Ovary (tissue), 9 donors: Measurements from ENCODE around the gene GPR37. TPM values are rescaled to one million over a fixed set of nuclear protein-coding genes. Genes with fewer than 3 reads are reported as not detected.

Experiments used
- DNase-seq, 5 donors: peaks; one replicate each; pipeline ENCODE4 v3.0.0-alpha.2; 2019 to 2020
- H3K27ac ChIP-seq, 2 donors: fragments of 200-600 bp; one replicate each; pipeline versions ENCODE4 v1.5.1 to v1.8.0; 2019 to 2022
- H3K27me3 ChIP-seq: fragments of 200-600 bp; one replicate; pipeline ENCODE4 v1.8.0; 2022
- H3K36me3 ChIP-seq: fragments of 200-600 bp; sonication (generic); one replicate; pipeline ENCODE4 v1.5.1; 2019
- H3K4me1 ChIP-seq: one replicate; pipeline ENCODE4 v1.8.1; 2013; ENCODE audit warnings: mild to moderate bottlenecking, moderate library complexity; ENCODE audit not compliant: insufficient read depth
- H3K4me3 ChIP-seq: fragments of 200-600 bp; sonication (generic); one replicate; pipeline ENCODE4 v1.5.1; 2017
- H3K9me3 ChIP-seq, 2 donors: fragments of 200-600 bp in 1 of 2; sonication (generic) in 1 of 2; one replicate each; pipeline versions ENCODE4 v1.5.1 to v1.8.1; 2013 to 2019; ENCODE audit warnings: mild to moderate bottlenecking in 1 of 2, moderate library complexity in 1 of 2
- CTCF ChIP-seq, 3 donors: fragments of 450-650 bp in 2 of 3; fragments of 200-600 bp in 1 of 3; IDR thresholded peaks; one replicate each; pipeline versions ENCODE4 v1.5.1 to v1.8.0; 2016 to 2022; ENCODE audit warnings: antibody characterized with exemption in 3 of 3, mild to moderate bottlenecking in 1 of 3
- EP300 ChIP-seq: sonication (generic); formaldehyde crosslinking; IDR thresholded peaks from one replicate; pipeline ENCODE4 v1.6.1; 2017; ENCODE audit warnings: antibody characterized with exemption
- POLR2A ChIP-seq: fragments of 450-650 bp; IDR thresholded peaks from one replicate; pipeline ENCODE4 v1.6.1; 2017; ENCODE audit warnings: antibody characterized with exemption, mild to moderate bottlenecking, moderate library complexity
- WGBS, 3 donors: extraction: QIAGEN DNeasy Blood & Tissue Kit in 1 of 3; methylation state at CpG; one replicate each; pipeline versions ENCODE4 v1.1.5 to v1.1.7; 2013 to 2017; 5-methylcytosine and 5-hydroxymethylcytosine counted together
- intact Hi-C, 4 donors: fragments of 100-400 bp; cut with DNase I; formaldehyde crosslinking; loops; one replicate each; pipeline versions ENCODE4 v1.11.0 to v1.15.1; 2022 to 2023
- polyA plus RNA-seq, 2 donors: library from polyadenylated mRNA; stranded (reverse); fragments of 200-250 nt in 1 of 2; fragments of 350-450 nt in 1 of 2; fragmentation: Illumina TruSeq in 1 of 2; extraction: RNeasy Lipid Tissue Mini Kit (QIAGEN cat#74804) in 1 of 2; gene quantifications; one replicate each; pipeline ENCODE4 v1.2.3, GENCODE V29; 2013 to 2014
- total RNA-seq, 7 donors: library from RNA; depleted of rRNA in 2 of 7; stranded (reverse); fragments of >200 nt in 2 of 7; fragmentation: NEBNext Ultra II Directional in 3 of 7; extraction: Animal tissue kit (Norgen Biotek cat#: 25700) in 3 of 7; gene quantifications; one replicate each; pipeline versions ENCODE4 v1.1.0 to v1.2.4, GENCODE V29; 2016 to 2023
- donor health status: DM: no; HTN: no; CAD: no; lungs with moderate emphysema.
- donor health status: DM: no; HTN: no; CAD: no.
- donor health status: Bipolar disorder and iron deficiency.
- donor health status: DM: yes; HTN: yes; CAD: no.
- donor health status: DM: no; HTN: no; CAD: no.
- donor health status: DM: yes; HTN: yes; CAD: no.

The GPR37 gene
- total and polyA plus RNA-seq, 9 donors, result 0.08 to 2.1 (median 0.22) TPM; not detected in 1

- intact Hi-C loops, result no loop called here
- no peaks in the 10 kb centered on the region for H3K36me3 ChIP-seq
- no peak overlapping the region for H3K4me3 ChIP-seq
- DNase-seq, result no peak
- no peaks in the 10 kb centered on the region for H3K27me3 ChIP-seq
- no peak overlapping the region for H3K27ac ChIP-seq
- no peaks in the 10 kb centered on the region for H3K9me3 ChIP-seq
- H3K4me1 ChIP-seq, result no peaks in the 10 kb centered on the region
- no peak for TF ChIP-seq EP300
- TF ChIP-seq POLR2A, result no peak
- TF ChIP-seq CTCF (IDR thresholded peaks at IDR 0.05), result no peak
These were observed 14.5 kb upstream of the GPR37 start for GRCh38 chr7:124780056-124780455.

GRCh38 chr7:124779620-124780019 is 14.0 kb upstream of the GPR37 start:
- no peaks in the 10 kb centered on the region for H3K4me1 ChIP-seq
- no peak for DNase-seq
- no peaks in the 10 kb centered on the region for H3K27me3 ChIP-seq
- intact Hi-C loops, result no loop called here
- no peaks in the 10 kb centered on the region for H3K36me3 ChIP-seq
- no peaks in the 10 kb centered on the region for H3K9me3 ChIP-seq
- no peak overlapping the region for H3K27ac ChIP-seq
- H3K4me3 ChIP-seq, result no peak overlapping the region
- no peak for TF ChIP-seq CTCF (IDR thresholded peaks at IDR 0.05)
- no peak for TF ChIP-seq EP300
- TF ChIP-seq POLR2A, result no peak

- TF ChIP-seq EP300 (no peak), CTCF (IDR thresholded peaks at IDR 0.05) (no peak), POLR2A (no peak)
- no peak overlapping the region for H3K27ac ChIP-seq
- DNase-seq, result no peak
- intact Hi-C loops, result no loop called here
- H3K27me3 ChIP-seq, result no peaks in the 10 kb centered on the region
- H3K36me3 ChIP-seq, result no peaks in the 10 kb centered on the region
- no peak overlapping the region for H3K4me3 ChIP-seq
- H3K9me3 ChIP-seq, result no peaks in the 10 kb centered on the region
- H3K4me1 ChIP-seq, result no peaks in the 10 kb centered on the region
- WGBS, 3 donors, result 60 to 65% (median 64%) methylated on average over 3 of the region's 3 CpGs
These were observed 13.6 kb upstream of the GPR37 start for GRCh38 chr7:124779194-124779593.

GRCh38 chr7:124777268-124777667 is 11.7 kb upstream of the GPR37 start:
- TF ChIP-seq EP300 (no peak), CTCF (IDR thresholded peaks at IDR 0.05) (no peak), POLR2A (no peak)
- H3K27me3 ChIP-seq, result no peaks in the 10 kb centered on the region
- 71 to 79% (median 78%) methylated on average over 2 of the region's 2 CpGs for WGBS, 3 donors
- H3K36me3 ChIP-seq, result no peaks in the 10 kb centered on the region
- no peak for DNase-seq
- no peak overlapping the region for H3K4me3 ChIP-seq
- H3K4me1 ChIP-seq, result no peaks in the 10 kb centered on the region
- no peaks in the 10 kb centered on the region for H3K9me3 ChIP-seq
- H3K27ac ChIP-seq, result no peak overlapping the region
- intact Hi-C loops, result no loop called here

- no peak overlapping the region for H3K27ac ChIP-seq
These were observed 10.6 kb upstream of the GPR37 start for GRCh38 chr7:124776153-124776552.

More at GRCh38 chr7:124776153-124776552, 10.6 kb upstream of the GPR37 start:
- intact Hi-C loops, result no loop called here
- WGBS, 3 donors, result 22 to 38% (median 32%) methylated on average over 2 of the region's 2 CpGs
- no peaks in the 10 kb centered on the region for H3K36me3 ChIP-seq
- no peak overlapping the region for H3K4me3 ChIP-seq
- no peak for TF ChIP-seq CTCF (IDR thresholded peaks at IDR 0.05)
- TF ChIP-seq EP300, result no peak
- no peak for TF ChIP-seq POLR2A
- no peaks in the 10 kb centered on the region for H3K4me1 ChIP-seq
- H3K9me3 ChIP-seq, result no peaks in the 10 kb centered on the region
- DNase-seq, result no peak
- no peaks in the 10 kb centered on the region for H3K27me3 ChIP-seq
